ENCODE measurements around the gene CNTLN.

DNA sequence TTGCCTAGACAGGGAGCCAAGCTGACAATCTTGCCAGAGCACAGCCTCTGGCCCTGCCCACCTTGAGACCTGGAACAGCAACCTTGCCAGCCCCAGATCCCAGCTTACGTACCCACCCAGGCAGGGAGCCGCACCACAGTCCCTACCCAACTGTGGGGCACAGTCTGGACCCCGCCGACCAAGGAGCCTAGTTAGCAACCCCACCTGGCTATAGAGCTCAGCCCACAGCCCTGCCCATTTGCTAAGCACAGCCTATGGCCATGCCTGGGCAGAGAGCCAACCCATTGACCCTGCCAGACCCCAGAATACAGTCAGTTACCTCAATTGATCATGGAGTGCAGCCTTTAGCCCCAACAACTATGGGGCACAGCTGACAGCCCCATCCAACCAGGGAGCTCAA is 346.1 kb downstream of the CNTLN start:
- TF ChIP-seq, protein P1, sequence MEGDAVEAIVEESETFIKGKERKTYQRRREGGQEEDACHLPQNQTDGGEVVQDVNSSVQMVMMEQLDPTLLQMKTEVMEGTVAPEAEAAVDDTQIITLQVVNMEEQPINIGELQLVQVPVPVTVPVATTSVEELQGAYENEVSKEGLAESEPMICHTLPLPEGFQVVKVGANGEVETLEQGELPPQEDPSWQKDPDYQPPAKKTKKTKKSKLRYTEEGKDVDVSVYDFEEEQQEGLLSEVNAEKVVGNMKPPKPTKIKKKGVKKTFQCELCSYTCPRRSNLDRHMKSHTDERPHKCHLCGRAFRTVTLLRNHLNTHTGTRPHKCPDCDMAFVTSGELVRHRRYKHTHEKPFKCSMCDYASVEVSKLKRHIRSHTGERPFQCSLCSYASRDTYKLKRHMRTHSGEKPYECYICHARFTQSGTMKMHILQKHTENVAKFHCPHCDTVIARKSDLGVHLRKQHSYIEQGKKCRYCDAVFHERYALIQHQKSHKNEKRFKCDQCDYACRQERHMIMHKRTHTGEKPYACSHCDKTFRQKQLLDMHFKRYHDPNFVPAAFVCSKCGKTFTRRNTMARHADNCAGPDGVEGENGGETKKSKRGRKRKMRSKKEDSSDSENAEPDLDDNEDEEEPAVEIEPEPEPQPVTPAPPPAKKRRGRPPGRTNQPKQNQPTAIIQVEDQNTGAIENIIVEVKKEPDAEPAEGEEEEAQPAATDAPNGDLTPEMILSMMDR (IDR thresholded peaks at IDR 0.05; ENCODE audit: insufficient read depth, low read length, poor library complexity, severe bottlenecking) = no peak
- TF ChIP-seq EZH2phosphoT487 (conservative IDR thresholded peaks at IDR 0.05; ENCODE audit: low read length) = no peak
